GM19324 (cell line): ENCODE measurements around the gene RBSN.
"Not testable (repeated sequence)": the region's sequence is repeated elsewhere in the genome, so short reads cannot be mapped to it uniquely, and the experiment has no call there.

Experiments
- ATAC-seq: cut with Tn5 transposase; IDR thresholded peaks from one replicate; pipeline ENCODE4 v1.9.1; 2021; ENCODE audit warnings: mild to moderate bottlenecking, moderate library complexity; ENCODE audit not compliant: unreplicated experiment, low FRiP score

The RBSN gene

DNA sequence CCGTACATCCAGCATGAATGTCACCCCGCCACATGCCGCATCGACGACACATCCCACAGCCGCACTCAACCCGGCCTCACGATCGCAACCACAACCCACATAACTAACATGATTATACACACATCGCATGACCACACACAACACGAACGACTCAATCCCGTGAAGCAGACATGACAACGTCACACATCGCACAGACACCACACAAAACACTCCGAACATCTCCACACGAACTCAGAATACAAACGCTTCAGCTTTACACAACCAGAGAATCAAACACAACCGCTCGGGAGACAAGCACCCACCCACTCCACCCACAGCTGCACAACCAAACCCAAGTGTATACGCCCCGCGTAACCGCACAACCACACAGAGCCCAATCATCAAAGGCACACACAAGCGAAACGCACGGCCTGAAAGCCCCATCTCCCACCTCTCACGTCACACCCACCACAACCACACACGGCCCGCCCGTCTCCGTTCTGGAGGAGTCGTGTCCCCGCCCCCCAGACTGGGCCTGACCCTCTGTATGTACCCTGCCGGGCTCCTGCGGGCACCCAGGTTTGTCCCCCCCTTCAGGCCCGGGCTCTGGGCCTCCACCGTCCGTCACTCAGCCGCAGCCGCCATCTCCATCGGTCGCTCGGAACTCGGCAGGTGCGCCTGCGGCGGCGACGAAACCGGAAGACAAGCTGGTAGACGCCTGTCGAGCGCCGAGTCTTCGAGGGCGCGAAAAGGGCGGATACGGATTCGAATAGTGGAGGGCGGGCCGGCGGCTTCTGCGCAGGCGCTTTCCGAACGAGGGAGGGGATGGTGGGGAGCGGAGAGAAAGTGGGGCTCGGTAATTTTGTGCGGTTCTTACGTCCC is at the start of gene RBSN:
TSS of gene RBSN (minus strand) at position 646 of the 861 bp plus-strand sequence. CDS start 3,028 bp downstream, outside the sequence.
- peak; percentile 93 for ATAC-seq

DNA sequence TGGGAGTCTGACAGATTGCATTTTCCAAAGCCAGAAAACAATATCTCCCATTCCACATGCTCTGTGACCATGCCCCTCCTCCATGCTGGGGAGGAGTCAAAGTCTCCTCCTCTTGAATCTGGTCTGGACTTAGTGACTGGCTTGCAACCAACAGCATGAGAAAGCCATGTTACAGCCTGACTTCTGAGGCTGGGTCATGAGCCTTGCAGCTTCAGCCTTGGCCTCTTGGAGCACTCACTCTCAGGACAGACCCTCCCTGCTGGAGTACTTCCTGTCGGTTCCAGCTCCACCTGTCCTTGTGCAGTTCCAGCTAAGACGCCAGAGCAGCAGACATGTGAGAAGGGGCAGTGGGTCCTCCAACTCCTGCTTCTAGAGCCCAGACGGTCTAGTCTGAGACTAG is 49.7 kb upstream of the RBSN start:
- no peak for ATAC-seq

DNA sequence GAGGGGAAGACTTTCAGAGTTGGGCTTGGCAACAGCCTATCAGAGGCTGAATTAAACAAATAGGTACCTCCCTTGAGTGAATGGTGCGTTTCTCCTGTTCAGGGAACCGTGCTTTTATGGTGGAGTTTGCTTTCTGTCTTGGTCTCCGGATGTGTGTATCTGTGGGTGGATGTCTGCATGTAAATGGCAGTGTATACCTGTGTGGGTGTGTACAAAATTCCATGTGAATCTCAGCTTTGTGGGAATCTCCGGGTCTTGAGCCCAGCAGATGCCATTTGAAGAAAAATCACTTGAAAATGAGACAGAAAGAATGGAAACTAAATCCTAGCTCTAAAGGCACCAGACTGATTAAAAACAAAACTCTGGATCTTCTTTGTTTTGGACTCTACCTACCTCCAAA is 37.9 kb upstream of the RBSN start:
- not testable (repeated sequence) for ATAC-seq

DNA sequence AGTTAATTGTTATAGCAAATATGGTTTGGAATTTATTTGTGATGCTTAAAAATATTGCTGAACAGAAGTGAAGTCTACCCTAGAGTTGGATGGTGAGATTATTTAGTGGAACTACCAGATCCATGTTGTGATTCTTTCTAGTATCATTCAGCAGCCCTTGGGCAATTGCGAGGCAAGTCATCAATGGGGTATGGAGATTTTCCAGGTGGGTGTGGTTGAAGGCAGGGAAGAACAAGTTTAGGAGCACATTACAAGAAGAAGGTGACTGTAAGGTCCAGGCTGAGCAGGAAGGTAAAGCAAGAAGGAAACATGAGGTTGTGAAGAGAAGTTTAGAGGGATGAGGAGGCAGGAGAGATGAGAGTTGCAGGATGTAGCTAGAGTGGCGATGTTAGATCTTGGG is 36.0 kb upstream of the RBSN start:
- ATAC-seq, result not testable (repeated sequence)

DNA sequence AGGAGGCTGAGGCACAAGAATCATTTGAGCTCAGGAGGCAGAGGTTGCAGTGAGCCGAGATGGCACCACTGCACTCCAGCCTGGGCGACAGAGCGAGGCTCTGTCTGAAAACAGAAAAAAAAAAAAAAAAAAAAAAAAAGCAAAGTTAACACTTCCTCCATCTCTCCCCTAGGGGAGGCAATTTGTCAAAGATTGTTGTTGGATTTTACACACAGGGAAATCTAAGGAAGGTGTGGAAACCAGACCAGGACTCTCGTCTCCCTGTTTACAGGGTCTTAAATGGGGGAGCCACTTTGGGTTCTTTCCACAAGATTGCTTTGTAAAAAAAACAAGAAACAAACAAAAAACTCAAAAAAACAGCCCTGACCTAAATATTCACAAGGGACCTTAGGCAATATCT is 29.5 kb upstream of the RBSN start:
- ATAC-seq, result not testable (repeated sequence)

DNA sequence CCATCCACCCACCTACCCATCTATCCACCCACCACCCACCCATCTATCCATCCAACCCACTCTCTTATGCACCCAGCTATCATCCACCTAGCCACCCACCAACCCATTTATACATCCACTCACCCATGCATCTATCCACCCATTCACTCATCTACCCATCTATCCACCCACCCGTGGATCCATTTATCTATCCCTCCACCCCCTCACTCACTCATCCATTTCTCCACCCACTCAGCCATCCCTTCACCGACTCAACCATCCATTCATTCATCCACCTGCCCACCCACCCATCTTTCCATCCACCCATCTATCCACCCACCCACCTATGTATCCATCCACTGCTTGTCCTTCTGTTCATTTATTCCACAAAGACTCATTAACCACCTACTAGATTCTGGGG is 28.0 kb upstream of the RBSN start:
- ATAC-seq, result not testable (repeated sequence)

DNA sequence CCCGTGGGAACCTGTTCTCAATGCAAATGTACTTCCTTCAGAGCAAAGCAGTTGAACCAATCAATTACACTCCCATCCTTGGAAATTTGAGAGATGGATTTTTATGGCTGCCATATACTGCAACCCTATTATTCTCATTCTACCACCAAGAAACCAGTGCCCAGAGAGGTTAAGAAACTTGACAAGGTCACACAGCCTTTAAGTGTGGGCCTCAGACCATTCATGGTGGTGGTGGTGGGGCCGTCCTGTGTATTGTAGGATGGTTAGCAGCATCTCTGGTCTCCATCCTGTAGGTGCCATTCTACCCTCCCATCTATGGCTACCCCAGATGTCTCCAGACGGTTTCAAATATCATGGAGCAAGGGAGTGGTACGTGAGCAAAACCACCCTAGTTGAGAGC is 23.4 kb upstream of the RBSN start:
- ATAC-seq, result no peak

DNA sequence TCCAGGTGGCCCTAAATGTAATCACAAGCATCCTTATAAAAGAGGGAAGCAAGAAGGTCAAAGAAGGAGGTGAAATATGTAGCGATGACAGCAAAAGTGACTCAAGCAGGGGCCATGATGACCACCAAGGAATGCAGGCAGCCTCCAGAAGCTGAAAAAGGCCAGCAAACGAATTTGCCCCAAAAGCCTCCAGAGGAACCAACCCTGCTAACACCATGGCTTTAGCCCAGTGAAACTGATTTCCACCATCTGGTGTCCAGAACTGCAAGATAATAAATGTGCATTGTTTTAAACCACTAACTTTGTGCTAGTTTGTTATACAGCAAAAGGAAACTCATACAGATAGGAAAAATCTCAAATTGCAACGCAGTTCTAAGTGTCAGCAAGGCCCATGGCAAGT is 23.0 kb upstream of the RBSN start:
- ATAC-seq, result no peak

DNA sequence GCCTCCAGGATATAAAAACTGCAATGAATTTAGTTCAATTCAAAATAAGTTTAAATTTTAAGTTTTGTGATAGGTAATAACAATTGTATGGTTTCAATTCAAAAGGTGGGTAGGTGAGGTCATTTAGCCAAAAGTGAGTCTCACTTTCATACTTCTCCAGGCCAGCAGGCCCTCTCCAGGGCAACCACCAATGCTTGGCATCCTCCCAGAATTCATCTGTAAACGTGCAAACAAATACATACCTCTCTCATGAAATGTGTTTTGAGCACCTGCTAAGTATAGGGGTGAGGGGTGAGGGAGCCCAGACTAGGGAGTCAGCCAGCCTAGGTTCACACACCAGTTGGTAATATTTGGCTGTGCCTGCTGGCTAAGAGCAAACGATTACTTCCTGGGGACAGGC is 22.0 kb upstream of the RBSN start:
- no peak for ATAC-seq

DNA sequence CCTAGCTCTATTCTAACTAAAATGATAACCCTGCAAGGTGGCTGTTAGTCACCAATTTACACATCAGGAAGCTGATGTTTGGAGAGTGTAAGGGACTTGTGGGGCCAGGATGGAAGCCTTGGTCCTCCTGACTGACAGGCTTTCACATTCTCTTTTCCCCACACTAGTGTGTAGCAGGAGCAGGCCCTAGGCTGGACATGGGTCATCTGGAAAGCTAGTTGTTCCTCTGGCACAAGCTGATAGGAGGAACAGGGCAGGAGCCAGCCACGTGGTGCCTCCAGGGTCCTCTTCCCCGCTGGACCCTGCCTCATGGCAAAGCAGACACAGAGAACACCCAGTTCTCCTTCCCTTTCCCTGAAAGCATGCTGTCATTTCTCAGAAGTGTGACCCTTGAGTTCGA is 18.1 kb upstream of the RBSN start:
- ATAC-seq, result no peak

DNA sequence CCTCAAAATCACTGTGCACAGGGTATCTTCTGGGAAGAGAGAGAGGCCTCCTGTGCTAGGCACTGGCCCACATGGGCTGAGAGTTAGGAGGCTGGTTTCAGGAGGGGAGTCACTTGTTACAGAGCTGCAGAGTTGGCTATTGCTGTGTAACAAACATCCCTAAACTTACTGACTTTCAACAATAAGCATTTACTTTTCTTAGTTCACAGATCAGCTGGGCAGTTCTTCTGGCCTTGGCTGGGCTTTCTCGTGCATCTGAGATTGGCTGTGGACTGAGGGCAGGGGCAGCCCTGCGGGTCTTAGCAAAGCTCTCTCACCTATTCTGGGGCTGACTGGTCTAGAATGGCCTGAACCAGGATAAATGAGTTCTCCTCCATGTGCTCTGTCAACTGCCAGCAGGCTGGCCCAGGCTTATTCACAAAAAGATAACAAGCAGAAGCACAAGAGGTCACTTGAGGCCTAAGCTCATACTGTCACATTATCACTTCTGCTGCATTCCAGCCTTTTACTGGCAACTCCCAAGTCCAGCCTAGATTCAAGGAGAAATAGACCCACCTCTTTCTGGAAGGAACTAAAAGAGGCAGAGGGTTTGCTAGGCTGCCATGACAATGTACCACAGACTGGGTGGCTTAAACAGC is 17.2 kb upstream of the RBSN start:
- no peak for ATAC-seq

DNA sequence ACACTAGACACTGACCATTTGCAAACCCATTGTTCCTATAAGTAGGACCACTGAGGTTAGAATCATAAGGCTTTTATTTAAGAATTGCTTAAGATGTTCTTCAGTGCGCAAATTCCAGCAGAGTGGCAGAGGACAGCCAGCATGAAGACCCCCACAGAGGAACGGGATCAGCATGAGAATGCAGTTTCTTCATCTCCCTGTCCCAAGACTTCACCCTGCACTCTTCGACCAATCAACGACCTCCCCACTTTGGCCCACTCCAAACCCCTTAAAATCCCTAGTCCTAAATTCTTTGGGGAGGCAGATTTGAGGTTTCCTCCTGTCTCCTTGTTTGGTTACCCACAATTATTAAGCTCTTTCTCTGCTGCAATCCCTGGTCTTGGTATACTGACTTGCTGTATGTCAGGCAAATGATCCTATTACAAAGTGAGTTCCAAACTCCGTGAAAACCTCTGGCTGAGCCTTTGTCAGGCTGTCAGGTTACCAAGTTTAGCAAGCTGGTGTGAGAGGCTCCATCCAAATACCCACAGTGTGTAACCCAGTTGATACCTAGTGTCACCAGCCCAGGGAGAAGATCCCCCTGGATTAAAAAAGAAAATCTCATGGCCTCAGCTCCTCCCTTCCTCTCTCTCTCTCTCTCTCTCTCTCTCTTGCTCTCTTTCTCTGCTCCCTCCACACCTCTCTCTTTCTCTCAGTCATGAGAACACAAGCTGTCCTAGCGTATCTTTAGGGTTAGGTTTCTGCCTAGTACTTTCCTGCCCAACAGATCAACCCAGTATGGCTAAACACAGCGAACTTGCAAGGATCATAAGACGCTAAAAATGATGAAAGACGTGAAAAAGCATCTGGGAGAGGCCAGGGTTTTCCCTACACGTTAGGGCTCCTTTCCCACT is 15.8 kb upstream of the RBSN start:
- ATAC-seq, result no peak

DNA sequence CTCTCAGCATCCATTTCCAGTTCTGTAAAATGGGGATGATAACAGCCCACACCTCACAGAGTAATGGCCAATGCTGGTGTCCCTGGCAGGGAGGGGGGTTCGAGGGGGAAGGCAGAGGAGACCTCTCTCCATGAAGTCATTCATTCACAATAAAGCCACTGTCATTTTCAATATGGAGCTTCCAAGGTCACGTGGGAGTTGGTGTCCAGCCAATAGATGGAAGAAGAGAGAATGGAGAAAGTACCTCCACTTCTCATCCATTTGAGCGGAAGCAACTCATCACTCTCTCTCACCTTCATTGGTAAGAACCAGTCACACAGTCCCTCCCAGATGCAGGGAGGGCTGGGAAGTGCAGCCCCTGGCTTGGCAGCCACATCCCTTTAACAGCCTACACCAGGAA is 14.9 kb upstream of the RBSN start:
- ATAC-seq, result no peak

DNA sequence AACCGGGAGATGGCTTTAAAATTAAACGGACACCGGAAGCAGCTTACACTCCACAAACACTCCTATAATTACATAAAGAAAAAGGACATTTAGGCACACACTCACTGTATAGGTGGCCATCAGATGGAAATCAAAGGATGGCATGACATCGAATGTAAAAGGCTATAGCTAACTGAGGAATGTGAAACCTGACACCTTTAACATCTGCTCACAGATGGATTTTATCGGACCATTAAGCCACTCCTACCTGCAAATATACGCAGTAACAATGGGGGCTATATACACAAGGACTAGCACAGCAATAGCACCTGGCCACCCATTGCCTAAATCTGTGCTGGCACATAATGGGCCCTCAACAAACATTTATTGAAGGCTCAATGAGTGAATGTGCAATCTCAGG is 14.5 kb upstream of the RBSN start:
- ATAC-seq, result no peak

DNA sequence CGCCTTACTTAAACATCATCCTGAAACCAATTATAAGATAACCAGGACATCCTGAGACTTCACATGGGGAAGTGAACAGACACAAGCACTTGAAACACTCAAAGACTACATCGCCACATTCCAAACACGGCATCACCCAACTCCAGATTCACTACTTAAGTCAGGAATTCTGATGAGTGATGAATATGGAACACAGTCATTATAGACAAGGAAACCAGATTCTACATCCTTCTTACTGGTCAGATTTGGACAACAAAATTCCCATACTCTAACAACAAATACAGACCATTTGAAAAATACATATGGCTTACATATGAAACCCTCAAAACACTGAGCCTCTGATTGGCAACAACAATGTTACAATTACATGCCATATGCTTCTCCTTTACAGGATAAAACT is 13.1 kb upstream of the RBSN start:
- ATAC-seq, result no peak

DNA sequence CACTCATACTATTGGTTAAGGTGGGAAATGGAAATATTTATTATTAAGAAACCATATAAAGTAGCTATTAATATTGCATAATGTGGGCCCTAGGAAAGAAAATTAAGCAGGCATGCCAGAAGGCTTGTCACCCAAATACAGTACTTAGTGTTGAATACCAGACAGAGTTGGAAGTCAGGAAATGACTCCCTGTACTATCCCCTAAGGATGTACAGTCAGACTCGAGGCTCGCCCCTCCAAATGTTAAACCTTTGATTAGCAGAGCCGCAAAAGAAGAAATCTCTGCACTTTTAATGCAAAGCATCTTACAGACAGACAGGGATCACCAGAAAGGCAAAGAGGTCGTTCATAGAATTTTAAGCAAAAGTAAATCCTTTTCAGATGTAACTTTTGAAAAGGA is 11.3 kb upstream of the RBSN start:
- ATAC-seq, result no peak

DNA sequence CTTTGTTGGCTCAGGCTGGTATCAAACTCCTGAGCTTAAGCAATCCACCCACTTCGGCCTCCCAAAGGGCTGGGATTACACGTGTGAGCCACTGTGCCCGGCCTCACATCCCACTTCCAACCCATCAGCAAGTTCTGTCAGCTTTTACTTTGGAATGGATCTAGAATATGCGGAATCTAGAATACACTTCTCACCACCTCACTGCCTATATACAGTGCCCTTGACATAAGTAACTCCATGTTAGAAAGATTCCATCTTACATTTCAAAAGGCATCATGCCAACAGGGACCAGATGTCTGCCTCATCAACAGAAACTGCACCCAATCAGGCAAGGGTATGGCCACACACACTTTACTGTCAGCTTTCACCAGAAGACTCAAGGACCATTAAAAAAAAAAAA is 9.9 kb upstream of the RBSN start:
- no peak for ATAC-seq

DNA sequence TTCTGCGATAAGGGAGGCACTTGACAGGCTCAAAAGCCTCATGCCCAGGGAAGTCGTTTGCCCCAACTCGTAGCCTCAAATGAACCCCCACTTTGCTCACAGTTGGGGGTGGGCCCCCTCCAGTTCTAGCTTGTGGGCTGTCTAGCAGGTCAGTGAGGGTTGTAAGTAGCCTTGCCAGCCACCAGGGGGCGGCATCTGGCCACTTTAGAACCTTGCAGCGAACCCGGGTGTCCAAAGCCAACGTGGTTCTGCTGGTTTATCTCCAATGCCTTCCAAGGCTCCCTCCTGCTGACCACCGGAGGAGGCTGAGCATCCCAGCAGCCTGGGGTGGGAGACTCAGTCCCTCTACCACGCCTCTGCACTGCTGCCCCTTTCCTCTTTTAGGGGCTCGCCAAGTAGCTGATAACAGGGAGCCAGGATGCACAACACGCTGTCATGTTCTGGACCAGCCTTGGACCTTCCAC is 9.2 kb upstream of the RBSN start:
- ATAC-seq, result no peak

DNA sequence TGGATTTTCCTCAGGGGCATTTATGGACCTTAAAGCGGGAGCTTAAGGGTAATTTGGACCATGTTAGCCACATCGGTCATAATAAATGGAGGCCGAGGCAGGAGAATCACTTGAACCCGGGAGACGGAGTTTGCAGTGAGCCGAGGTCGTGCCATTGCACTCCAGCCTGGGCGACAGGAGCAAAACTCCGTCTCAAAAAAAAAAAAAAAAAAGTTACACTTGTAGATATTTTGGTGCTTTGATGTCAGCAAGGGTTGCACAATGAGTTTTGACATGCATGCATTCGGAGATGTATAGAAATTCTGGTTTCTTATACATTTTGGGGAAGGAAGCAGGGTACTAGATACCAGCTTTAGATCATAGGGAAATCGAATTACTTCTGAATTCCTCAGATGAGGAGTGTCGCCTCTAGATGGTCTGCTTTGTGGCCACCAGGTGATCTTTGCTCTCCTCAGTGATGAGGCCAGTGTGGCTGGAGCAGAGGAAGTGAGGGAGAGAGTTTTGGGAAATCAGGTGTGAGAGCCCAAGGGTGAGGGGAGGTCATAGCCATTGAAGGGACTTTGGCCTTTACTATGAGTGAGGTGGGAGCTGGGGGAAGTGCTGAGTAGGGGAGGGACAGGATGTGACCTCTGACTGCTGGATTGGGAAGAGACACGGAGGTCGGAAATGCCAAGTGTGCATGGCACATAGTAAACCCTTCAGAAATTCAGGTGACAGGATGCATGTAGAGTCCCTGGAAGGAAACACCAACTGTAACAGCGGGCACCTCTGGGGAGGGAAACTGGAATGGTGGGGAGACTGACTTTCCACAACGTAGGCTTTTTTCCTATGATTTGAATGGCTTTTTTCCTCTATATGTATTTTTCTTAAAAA is 8.4 kb upstream of the RBSN start:
- ATAC-seq, result no peak

DNA sequence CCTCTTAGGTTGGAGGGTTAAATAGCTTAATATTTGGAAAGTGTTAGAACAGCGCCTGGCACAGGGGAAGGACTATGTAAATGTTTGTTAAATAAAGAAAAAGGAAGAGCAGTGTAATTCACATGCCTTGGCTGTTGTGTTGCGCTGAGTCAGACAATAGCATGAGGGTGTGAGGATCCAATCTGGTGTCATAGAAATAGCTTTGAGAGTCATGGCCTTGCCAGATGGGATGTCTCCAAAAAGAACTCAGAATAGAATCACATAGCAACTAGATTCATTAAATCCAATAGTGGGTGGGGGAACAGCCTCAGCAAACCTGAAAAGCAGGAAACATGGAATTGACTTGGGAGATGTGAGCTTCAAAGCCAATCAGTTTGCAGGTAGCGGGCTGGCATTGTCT is 3.9 kb upstream of the RBSN start:
- ATAC-seq, result no peak
